KMS-11 (cell line): Measurements from ENCODE around the gene SPATS2L.

Source experiments
- H2AFZ ChIP-seq: fragments of 200-600 bp; sonication (generic); 2 replicates; pipeline ENCODE4 v1.6.1; 2016; ENCODE audit warnings: antibody characterized with exemption, mixed run types, low read depth
- H3K27ac ChIP-seq: fragments of 200-600 bp; sonication (generic); 2 replicates; pipeline ENCODE4 v1.6.1; 2016; ENCODE audit warnings: mild to moderate bottlenecking, mixed run types
- H3K27me3 ChIP-seq: fragments of 200-600 bp; sonication (generic); 2 replicates; pipeline ENCODE4 v1.6.1; 2017; ENCODE audit warnings: mild to moderate bottlenecking, low read depth, mixed run types, moderate library complexity; ENCODE audit not compliant: insufficient read depth
- H3K36me3 ChIP-seq: fragments of 200-600 bp; sonication (generic); 2 replicates; pipeline ENCODE4 v1.6.1; 2017; ENCODE audit warnings: mild to moderate bottlenecking, mixed run types; ENCODE audit not compliant: insufficient read depth
- H3K4me1 ChIP-seq: fragments of 200-600 bp; sonication (generic); 2 replicates; pipeline ENCODE4 v1.6.1; 2016; ENCODE audit warnings: mild to moderate bottlenecking, low read depth, mixed run types; ENCODE audit not compliant: poor library complexity, severe bottlenecking
- H3K4me2 ChIP-seq: fragments of 200-600 bp; sonication (generic); 2 replicates; pipeline ENCODE4 v1.7.0; 2016; ENCODE audit warnings: mild to moderate bottlenecking, mixed run types
- H3K4me3 ChIP-seq: fragments of 200-600 bp; sonication (generic); IDR thresholded peaks from 2 replicates; pipeline ENCODE4 v1.6.1; 2017; ENCODE audit warnings: low read depth, low read length, mixed read lengths; ENCODE audit not compliant: insufficient read depth
- H3K79me2 ChIP-seq: fragments of 200-600 bp; sonication (generic); 2 replicates; pipeline ENCODE4 v1.6.1; 2016; ENCODE audit warnings: low read depth, mixed run types; ENCODE audit not compliant: insufficient read depth
- H3K9ac ChIP-seq: fragments of 200-600 bp; sonication (generic); 2 replicates; pipeline ENCODE4 v1.6.1; 2016; ENCODE audit warnings: mild to moderate bottlenecking, mixed run types
- H4K20me1 ChIP-seq: fragments of 200-600 bp; sonication (generic); 2 replicates; pipeline ENCODE4 v1.6.1; 2016; ENCODE audit warnings: mild to moderate bottlenecking, mixed run types; ENCODE audit not compliant: insufficient read depth
- CTCF ChIP-seq: fragments of 200-600 bp; sonication (generic); conservative IDR thresholded peaks from 2 replicates; pipeline ENCODE4 v1.6.1; 2017; ENCODE audit warnings: low read depth, mild to moderate bottlenecking, antibody characterized with exemption, low read length, moderate library complexity, mixed read lengths

The SPATS2L gene

GRCh38 chr2:200414367-200414766 is 107.9 kb downstream of the SPATS2L start:
- no peaks in the 10 kb centered on the region for H3K27me3 ChIP-seq
- H3K4me2 ChIP-seq = no peak overlapping the region
- H3K79me2 ChIP-seq = no peaks in the 10 kb centered on the region
- no peak overlapping the region for H3K4me3 ChIP-seq
- H4K20me1 ChIP-seq = no peaks in the 10 kb centered on the region
- TF ChIP-seq CTCF = no peak
- no peak overlapping the region for H3K9ac ChIP-seq
- no peaks in the 10 kb centered on the region for H3K4me1 ChIP-seq
- H3K27ac ChIP-seq = no peak overlapping the region
- no peak overlapping the region for H2AFZ ChIP-seq
- no peaks in the 10 kb centered on the region for H3K36me3 ChIP-seq

GRCh38 chr2:200415455-200415854 is 109.0 kb downstream of the SPATS2L start:
- Histone ChIP-seq H3K79me2 (no peaks in the 10 kb centered on the region), H3K9ac (no peak overlapping the region), H3K4me1 (no peaks in the 10 kb centered on the region), H3K27me3 (no peaks in the 10 kb centered on the region), H3K27ac (no peak overlapping the region), H4K20me1 (no peaks in the 10 kb centered on the region), H3K4me2 (no peak overlapping the region), H3K36me3 (no peaks in the 10 kb centered on the region), H3K4me3 (no peak overlapping the region), H2AFZ (no peak overlapping the region)
- TF ChIP-seq CTCF = no peak

- Histone ChIP-seq H3K36me3 (no peaks in the 10 kb centered on the region), H3K4me1 (no peaks in the 10 kb centered on the region)
Observed at GRCh38 chr2:200416878-200417277, 110.4 kb downstream of the SPATS2L start.

GRCh38 chr2:200417366-200417765 is 110.9 kb downstream of the SPATS2L start:
- Histone ChIP-seq H3K27ac (no peak overlapping the region), H3K4me2 (no peak overlapping the region), H3K79me2 (no peaks in the 10 kb centered on the region), H3K9ac (no peak overlapping the region), H3K36me3 (no peaks in the 10 kb centered on the region), H2AFZ (no peak overlapping the region), H4K20me1 (no peaks in the 10 kb centered on the region), H3K4me3 (no peak overlapping the region), H3K27me3 (no peaks in the 10 kb centered on the region), H3K4me1 (peaks cover 2% of the 10 kb centered on the region)
- no peak for TF ChIP-seq CTCF

More at GRCh38 chr2:200416878-200417277, 110.4 kb downstream of the SPATS2L start:
- H3K27ac ChIP-seq = no peak overlapping the region
- no peak overlapping the region for H3K4me3 ChIP-seq
- TF ChIP-seq CTCF = no peak
- H3K9ac ChIP-seq = no peak overlapping the region
- H3K4me2 ChIP-seq = no peak overlapping the region
- no peaks in the 10 kb centered on the region for H4K20me1 ChIP-seq
- H3K27me3 ChIP-seq = no peaks in the 10 kb centered on the region
- no peaks in the 10 kb centered on the region for H3K79me2 ChIP-seq
- no peak overlapping the region for H2AFZ ChIP-seq
